GM21447 (cell line): ENCODE data around the gene SH3BP4.

Source experiments
- ATAC-seq: cut with Tn5 transposase; IDR thresholded peaks from one replicate; pipeline ENCODE4 v1.9.1; 2021; ENCODE audit not compliant: unreplicated experiment

The SH3BP4 gene

GRCh38 chr2:234940527-234940926 is 11.3 kb upstream of the SH3BP4 start:
- no peak for ATAC-seq

- no peak for ATAC-seq
Observed at GRCh38 chr2:234945339-234945873, 6.4 kb upstream of the SH3BP4 start.

DNA sequence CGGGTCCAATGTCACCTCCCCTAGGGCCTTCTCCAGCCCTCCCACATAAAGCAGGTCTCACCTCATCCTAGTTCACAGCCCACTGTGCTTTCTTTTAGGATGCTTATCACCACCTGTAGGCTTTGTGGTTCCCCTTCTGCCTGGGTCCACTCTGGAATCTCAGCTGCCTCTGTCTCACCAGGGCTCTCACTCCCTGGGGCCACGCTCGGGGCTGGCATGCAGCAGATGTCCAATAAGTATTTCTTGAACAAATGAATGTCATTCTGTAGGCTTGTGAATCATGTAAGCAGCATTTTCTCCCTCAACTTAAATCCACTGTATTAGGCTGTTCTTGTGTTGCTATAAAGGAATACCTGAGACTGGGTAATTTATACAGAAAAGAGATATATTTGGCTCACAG is 4.3 kb upstream of the SH3BP4 start:
- ATAC-seq: no peak

GRCh38 chr2:234949762-234950434 is 1.9 kb upstream of the SH3BP4 start:
- ATAC-seq: no peak

DNA sequence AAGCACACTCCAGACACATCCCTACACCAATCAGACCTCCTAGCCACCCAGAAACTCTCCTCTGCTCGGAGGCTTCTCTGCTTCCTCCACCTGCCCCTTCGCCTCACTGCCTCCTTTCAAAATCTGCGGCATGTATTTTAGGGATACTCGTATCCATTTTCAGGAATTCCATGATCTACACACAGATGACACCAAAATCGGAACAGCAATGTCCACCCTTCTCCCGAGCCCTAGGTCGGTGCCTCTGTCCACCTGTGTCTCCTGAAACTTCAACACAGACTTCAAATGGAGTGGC is 1.4 kb upstream of the SH3BP4 start:
- ATAC-seq: no peak

GRCh38 chr2:234950730-234951663 is 820 bp upstream of the SH3BP4 start:
- ATAC-seq: no peak

GRCh38 chr2:234952270-234953115 is 676 bp downstream of the SH3BP4 start:
- no peak for ATAC-seq

DNA sequence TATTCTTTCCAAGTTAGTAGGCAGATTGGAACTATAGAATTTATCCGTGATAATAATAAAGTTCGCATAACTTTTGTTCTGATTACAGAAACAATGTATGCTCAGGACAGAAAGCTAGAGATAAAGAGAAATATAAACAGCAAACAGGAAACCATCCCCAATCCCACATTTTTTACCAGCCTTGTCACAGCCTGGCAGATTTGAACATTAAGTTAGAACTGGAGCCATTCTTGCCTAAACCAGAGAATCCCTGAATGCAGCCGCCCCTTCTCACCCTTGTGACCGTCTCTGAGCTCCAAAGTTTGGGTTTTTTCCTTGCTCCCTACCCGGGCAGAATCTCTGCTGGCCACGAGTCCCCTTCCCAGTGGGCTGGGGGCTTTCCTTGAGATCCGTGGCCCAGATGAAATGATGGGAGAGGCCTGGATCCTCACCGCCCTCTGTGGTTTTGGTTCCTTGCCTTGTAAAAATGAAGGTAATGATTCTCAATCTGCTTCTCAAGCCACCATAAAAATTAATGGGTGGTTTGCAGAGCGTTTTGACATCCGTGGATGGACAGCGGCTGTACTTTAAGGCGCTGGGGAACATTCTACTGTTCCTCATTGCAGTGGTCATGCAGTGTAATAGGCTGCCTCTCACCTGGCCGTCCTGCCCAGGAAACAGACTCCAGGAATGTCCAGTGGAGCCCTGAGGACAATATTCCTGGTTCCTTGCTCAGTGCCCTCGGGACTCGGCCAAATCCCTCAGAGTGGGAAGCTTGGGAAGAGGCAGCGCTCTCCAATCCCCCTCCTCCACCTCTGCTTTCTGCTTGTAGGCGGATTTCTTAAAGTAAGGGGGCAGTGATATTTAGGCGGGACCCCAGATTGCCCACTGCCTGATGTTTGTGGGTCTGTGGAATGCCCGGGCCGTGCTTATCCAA is 1.6 kb downstream of the SH3BP4 start:
- ATAC-seq: no peak

DNA sequence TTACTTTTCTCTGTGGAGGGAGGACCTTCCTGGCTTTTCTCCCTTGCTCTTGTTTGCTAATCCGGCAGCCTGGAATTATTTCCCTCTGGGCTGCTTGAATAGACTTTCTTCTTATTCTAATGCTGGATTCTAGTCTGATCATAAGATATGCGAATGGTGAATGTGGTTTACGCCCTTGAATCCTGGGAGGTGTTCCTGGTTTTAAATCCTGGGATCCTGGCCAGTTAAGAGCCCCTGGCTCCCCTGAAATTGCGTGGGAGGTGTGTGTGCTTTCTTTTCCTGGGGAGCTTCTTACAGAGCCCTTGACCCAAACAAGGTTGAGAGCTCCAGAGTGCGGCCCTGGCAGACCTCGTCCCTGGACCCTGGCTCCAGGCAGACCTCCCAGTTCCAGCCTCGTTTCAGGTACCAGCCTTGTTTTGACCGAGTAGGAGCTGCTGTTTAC is 2.8 kb downstream of the SH3BP4 start:
- ATAC-seq: no peak

DNA sequence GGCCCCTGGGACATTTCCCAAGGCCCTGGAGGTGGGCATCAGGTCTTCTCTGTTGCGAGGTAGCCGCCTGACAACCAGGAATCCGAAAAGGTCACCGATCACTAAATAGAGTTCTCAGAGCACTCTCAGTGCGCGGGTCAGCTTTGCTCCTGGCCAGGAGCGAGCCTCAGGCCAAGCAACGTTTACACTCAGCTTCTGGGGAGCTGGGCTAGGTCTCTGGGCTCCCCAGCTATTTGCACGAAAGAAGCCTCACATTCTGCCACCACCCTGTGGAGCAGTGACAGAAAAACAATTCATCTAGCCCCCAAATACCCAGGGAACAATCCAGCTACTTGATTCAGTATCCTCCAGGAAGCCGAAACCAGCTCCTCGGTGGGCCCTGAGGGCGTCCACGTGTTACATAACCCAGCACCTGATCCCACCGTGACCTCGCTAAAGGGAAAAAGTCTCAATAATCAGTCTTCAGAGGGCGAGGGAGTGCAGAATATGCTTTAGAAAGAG is 3.3 kb downstream of the SH3BP4 start:
- no peak for ATAC-seq

DNA sequence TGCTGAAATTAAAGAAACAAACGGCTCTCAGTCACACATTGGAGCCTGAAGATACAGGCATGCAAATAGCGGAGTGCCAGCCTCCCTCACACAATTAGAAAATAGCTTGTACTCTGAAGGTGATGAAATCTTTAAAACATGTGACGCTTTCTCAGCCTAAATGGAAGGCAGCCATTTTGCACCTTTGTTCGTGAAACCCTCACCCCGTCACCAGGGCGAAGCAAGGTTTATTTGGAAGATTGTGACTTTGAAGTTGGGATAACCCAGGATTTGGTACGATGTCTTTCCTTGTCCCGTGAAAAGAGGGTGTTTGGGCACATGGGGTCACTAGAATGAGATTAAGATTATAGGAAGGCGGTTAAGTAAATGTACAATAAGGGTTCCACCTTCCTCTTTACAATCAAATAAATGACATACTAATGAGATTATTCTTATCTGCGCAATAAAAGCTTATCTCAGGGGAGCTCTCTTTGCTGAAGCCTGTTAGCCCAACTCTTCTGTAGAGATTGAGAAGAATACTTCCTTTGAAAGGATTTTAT is 4.2 kb downstream of the SH3BP4 start:
- ATAC-seq: no peak

GRCh38 chr2:234957834-234958135 is 6.0 kb downstream of the SH3BP4 start:
- ATAC-seq: no peak

- no peak for ATAC-seq
Observed at GRCh38 chr2:234958311-234958710, 6.5 kb downstream of the SH3BP4 start.

DNA sequence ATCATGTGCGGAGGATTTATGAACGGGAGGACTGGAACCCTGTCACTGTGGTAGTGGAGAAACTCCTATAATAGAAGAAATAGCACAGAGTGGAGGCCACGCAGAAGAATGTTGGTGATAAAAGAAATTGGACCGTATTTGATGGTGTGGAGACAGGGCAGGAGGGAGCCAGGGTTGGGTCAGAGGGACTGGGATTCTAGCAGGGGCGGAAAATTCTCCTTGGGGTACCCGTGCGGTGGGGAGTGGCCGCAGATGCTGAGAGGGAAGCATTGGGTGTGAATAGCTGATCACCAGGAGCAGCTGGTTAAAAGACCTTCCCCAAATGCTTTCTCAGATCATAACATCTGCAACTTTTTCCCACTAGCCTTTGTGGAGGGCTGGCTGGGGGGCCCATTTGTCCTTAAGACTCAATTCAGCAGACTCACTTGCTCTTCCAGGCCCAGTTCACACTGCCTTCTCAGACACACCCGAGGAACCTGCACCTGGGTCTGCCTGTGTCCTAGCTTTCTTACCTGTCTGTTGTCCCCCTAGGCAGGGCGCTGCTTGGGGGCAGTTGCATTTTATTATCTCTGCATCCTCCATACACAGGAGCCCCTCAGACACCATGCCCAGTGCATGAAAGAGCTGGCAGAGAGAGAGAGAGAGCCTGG is 7.1 kb downstream of the SH3BP4 start:
- ATAC-seq: no peak

GRCh38 chr2:234960175-234961088 is 8.6 kb downstream of the SH3BP4 start:
- ATAC-seq: no peak

DNA sequence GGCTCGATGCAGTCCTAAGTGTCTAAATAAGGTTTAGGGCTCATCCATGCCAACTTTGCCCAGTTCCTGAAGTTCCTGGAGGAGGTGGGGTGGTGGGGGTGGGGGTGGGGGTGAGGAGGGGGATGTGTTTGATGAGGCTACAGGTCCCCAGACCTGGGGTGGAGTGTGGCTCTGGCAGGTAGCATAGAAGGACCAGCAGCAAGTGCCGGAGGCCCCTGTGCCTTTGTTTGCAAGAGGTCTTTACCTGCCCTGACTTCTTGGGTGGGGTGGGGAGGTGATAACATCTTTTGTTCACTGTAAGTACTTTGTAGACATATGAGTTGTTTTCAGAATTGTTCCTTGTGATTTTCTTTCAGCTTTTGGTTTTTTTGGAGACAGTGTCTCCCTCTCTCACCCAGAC is 10.0 kb downstream of the SH3BP4 start:
- ATAC-seq: no peak

DNA sequence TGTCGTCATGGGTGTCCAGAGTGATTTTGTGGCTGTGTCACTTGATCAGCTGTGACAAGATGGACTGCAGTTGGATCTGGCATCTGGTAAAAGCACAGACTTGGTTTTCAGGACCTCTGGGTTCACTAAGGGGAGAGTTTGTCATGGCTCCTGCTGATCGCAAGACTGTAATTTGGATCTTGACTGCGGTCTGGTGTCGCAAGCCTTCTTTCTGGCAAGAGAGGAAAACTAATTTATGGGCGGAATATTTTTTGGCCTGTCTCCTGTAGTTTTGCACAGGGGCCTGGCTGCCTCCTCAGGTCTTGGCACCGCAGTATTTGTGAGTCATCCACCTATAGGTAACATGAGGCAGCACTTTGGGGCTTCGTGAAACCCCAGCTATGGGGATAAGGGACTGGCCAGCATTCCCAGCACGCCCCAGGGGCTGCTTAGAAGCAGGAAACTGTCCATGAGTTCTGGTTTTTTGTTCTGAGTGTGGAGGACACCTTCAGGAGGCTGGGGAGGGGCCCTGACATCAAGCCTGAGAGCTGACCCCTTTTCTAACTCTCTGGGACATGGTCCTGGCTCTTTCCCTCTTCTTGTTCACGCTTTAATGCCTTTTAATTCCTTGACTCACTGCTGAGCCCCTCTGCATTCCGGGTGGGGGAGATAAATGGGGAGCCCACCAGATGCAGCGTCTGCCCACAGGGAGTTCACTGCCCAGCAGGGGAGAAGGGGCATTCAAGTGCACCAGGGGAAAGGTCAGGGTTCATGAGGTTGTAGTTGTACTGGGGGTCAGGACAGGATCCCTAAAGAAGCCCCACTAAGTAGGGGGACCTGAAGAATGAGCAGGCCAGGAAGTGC is 12.2 kb downstream of the SH3BP4 start:
- ATAC-seq: no peak
